OCI-LY3 (cell line): ENCODE measurements around the gene BICC1.

ENCODE experiments used
- CTCF ChIP-seq: fragments of 200-600, 300-600 bp; sonication (generic); IDR thresholded peaks from 2 replicates; pipeline ENCODE4 v1.5.1; 2014; ENCODE audit warnings: antibody characterized with exemption, low read length, low read depth
- EZH2phosphoT487 ChIP-seq: fragments of 200-600 bp; shearing (Covaris generic); IDR thresholded peaks from 2 replicates; pipeline ENCODE4 v1.6.1; 2018; ENCODE audit warnings: antibody characterized with exemption, mixed run types, low read depth

- no peak for TF ChIP-seq CTCF
- TF ChIP-seq EZH2phosphoT487: no peak
These were observed 253.2 kb downstream of the BICC1 start for GRCh38 chr10:58765910-58766309.
